CD4-positive, alpha-beta T cell treated with Interleukin-17A for 4 hours (primary cell): ENCODE results near the gene R3HDM4.

Experiments used
- DNase-seq: peaks from one replicate; pipeline ENCODE4 v3.0.0-alpha.2; 2020; ENCODE audit warnings: mixed read lengths

R3HDM4 gene

GRCh38 chr19:929891-930258, 16.9 kb upstream of the R3HDM4 start:
- no peak for DNase-seq

- no peak for DNase-seq
Observed at GRCh38 chr19:929203-929890, 16.3 kb upstream of the R3HDM4 start.

- DNase-seq: no peak
Observed at GRCh38 chr19:928471-929202, 15.6 kb upstream of the R3HDM4 start.

GRCh38 chr19:927780-928401, 14.9 kb upstream of the R3HDM4 start:
- no peak for DNase-seq

GRCh38 chr19:927351-927779, 14.3 kb upstream of the R3HDM4 start:
- no peak for DNase-seq

- peak; percentile 58 for DNase-seq
Observed at GRCh38 chr19:926589-927350, 13.8 kb upstream of the R3HDM4 start.

GRCh38 chr19:926323-926588, 13.2 kb upstream of the R3HDM4 start:
- DNase-seq: no peak

- peak; percentile 85 for DNase-seq
Observed at GRCh38 chr19:925526-926322, 12.7 kb upstream of the R3HDM4 start, which contains the start of gene ARID3A. Gene ARID3A, plus strand, starts transcription at chr19:926035. Its CDS starts 3,494 bp downstream, at chr19:929529.

GRCh38 chr19:925087-925525, 12.1 kb upstream of the R3HDM4 start:
- DNase-seq: peak; percentile 43

- peak; percentile 33 for DNase-seq
Observed at GRCh38 chr19:924553-925086, 11.6 kb upstream of the R3HDM4 start.

- peak; percentile 82 for DNase-seq
Observed at GRCh38 chr19:920051-920864, 7.2 kb upstream of the R3HDM4 start.

GRCh38 chr19:919199-920050, 6.4 kb upstream of the R3HDM4 start:
- peak; percentile 64 for DNase-seq

- DNase-seq: peak; percentile 75
Observed at GRCh38 chr19:918481-919198, 5.6 kb upstream of the R3HDM4 start.

- no peak for DNase-seq
Observed at GRCh38 chr19:918152-918437, 5.1 kb upstream of the R3HDM4 start.

GRCh38 chr19:917323-918151, 4.5 kb upstream of the R3HDM4 start, which contains the start of gene KISS1R:
Gene KISS1R, plus strand, starts transcription at chr19:917333. Its CDS starts 170 bp downstream, at chr19:917503.
- DNase-seq: peak; percentile 76

GRCh38 chr19:916645-917322, 3.8 kb upstream of the R3HDM4 start:
- DNase-seq: peak; percentile 49

- peak; percentile 71 for DNase-seq
Observed at GRCh38 chr19:912181-913079, 589 bp downstream of the R3HDM4 start.
